SU-DHL-6 (cell line): ENCODE data around the gene MEGF10.

Source experiments
- H2AFZ ChIP-seq: fragments of 200-600 bp; sonication (generic); 2 replicates; pipeline ENCODE4 v1.6.1; 2014; ENCODE audit warnings: low read depth, mild to moderate bottlenecking, moderate library complexity, mixed read lengths, antibody characterized with exemption, low read length; ENCODE audit not compliant: severe bottlenecking
- H3F3A ChIP-seq: fragments of 200-600 bp; shearing (Covaris generic); 2 replicates; pipeline ENCODE4 v1.6.0; 2016; ENCODE audit warnings: antibody characterized with exemption, mild to moderate bottlenecking; ENCODE audit not compliant: insufficient read depth
- H3K27ac ChIP-seq: fragments of 200-600 bp; sonication (generic); 2 replicates; pipeline ENCODE4 v1.5.1; 2016; ENCODE audit warnings: low read depth, mild to moderate bottlenecking, low read length, moderate library complexity, mixed read lengths
- H3K27me3 ChIP-seq: fragments of 200-600 bp; sonication (generic), shearing (Covaris generic); 2 replicates; pipeline ENCODE4 v1.6.0; 2014; ENCODE audit warnings: mild to moderate bottlenecking, low read length
- H3K36me3 ChIP-seq: fragments of 200-600 bp; sonication (generic); 2 replicates; pipeline ENCODE4 v1.6.1; 2014; ENCODE audit warnings: mild to moderate bottlenecking, low read length, mixed read lengths
- H3K4me2 ChIP-seq: fragments of 300-600, 200-600 bp; shearing (Covaris generic), sonication (generic); 2 replicates; pipeline ENCODE4 v1.6.0; 2014; ENCODE audit warnings: low read length, low read depth, mild to moderate bottlenecking; ENCODE audit not compliant: poor library complexity, severe bottlenecking
- H3K4me3 ChIP-seq: fragments of 200-600 bp; sonication (generic); 2 replicates; pipeline ENCODE4 v1.5.1; 2014; ENCODE audit warnings: antibody characterized with exemption, low read length, mild to moderate bottlenecking, mixed read lengths; ENCODE audit not compliant: insufficient read depth, poor library complexity, severe bottlenecking
- H3K79me2 ChIP-seq: fragments of 200-600 bp; sonication (generic); 2 replicates; pipeline ENCODE4 v1.6.1; 2014; ENCODE audit warnings: mild to moderate bottlenecking, low read length, moderate library complexity; ENCODE audit not compliant: insufficient read depth
- H3K9ac ChIP-seq: fragments of 200-600 bp; sonication (generic); 2 replicates; pipeline ENCODE4 v1.7.0; 2014; ENCODE audit warnings: mild to moderate bottlenecking, low read length
- H3K9me2 ChIP-seq: fragments of 200-600 bp; sonication (generic); replicated peaks from 2 replicates; pipeline ENCODE4 v1.6.1; 2014; ENCODE audit warnings: low read length; ENCODE audit not compliant: insufficient read depth
- H3K9me3 ChIP-seq: fragments of 200-600 bp; sonication (generic); 2 replicates; pipeline ENCODE4 v1.6.1; 2014; ENCODE audit warnings: low read length, mixed read lengths; ENCODE audit not compliant: insufficient read depth
- H4K20me1 ChIP-seq: fragments of 200-600 bp; sonication (generic); 2 replicates; pipeline ENCODE4 v1.6.1; 2014; ENCODE audit warnings: low read depth, mild to moderate bottlenecking, antibody characterized with exemption, low read length, moderate library complexity, mixed read lengths
- EZH2phosphoT487 ChIP-seq: fragments of 200-600 bp; sonication (generic), shearing (Covaris generic); conservative IDR thresholded peaks from 2 replicates; pipeline ENCODE4 v1.6.1; 2018; ENCODE audit warnings: mild to moderate bottlenecking, antibody characterized with exemption, low read length, moderate library complexity, mixed read lengths
- TF ChIP-seq, protein P1 (sequence below): fragments of 200-600 bp; sonication (generic); IDR thresholded peaks from one replicate; pipeline ENCODE4 v1.5.1; 2017; ENCODE audit warnings: antibody characterized with exemption, mild to moderate bottlenecking, low read length, moderate library complexity; ENCODE audit not compliant: insufficient read depth, poor library complexity, severe bottlenecking

MEGF10 gene

DNA sequence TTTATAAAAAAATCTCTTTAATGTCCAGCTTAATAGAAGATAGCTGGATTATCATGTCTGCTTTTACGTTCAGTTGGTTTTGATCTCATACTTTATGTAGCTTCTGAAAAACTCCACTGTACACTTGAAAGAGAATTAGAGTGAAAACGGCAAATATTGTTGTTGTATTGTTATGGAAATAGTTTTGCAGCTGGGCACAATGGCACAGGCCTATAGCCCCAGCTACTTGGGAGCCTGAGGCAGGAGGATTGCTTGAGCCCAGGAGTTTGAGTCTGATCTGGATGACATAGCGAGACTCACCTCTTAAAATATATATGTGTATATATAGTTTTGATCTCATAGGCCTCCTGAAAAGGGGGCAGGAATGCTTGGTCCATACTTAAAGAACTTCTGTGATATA is 159.4 kb downstream of the MEGF10 start:
- no peak for TF ChIP-seq EZH2phosphoT487
- TF ChIP-seq, protein P1, sequence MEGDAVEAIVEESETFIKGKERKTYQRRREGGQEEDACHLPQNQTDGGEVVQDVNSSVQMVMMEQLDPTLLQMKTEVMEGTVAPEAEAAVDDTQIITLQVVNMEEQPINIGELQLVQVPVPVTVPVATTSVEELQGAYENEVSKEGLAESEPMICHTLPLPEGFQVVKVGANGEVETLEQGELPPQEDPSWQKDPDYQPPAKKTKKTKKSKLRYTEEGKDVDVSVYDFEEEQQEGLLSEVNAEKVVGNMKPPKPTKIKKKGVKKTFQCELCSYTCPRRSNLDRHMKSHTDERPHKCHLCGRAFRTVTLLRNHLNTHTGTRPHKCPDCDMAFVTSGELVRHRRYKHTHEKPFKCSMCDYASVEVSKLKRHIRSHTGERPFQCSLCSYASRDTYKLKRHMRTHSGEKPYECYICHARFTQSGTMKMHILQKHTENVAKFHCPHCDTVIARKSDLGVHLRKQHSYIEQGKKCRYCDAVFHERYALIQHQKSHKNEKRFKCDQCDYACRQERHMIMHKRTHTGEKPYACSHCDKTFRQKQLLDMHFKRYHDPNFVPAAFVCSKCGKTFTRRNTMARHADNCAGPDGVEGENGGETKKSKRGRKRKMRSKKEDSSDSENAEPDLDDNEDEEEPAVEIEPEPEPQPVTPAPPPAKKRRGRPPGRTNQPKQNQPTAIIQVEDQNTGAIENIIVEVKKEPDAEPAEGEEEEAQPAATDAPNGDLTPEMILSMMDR, result no peak
- Histone ChIP-seq H3K4me2 (no peak overlapping the region), H3K36me3 (no peaks in the 10 kb centered on the region)

DNA sequence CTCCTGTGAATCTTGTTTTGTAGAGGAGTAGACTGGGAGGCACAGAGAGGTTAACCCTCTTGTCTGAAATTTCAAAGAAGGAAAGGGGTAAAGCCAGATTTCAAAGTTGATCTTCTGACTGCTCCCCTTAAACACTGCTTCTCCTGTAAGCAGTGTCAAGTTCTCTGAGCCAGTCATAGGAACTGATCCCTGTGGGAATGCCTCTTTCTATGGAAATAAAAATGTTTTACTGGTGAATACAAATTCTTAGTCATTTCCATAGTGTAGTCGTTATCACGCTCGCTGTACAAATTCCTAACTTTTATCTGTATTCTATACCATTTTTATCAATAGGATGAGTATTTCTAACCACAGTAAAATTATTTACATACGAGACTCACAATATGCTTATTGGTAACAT is 160.5 kb downstream of the MEGF10 start:
- no peaks in the 10 kb centered on the region for H3K9me2 ChIP-seq

More for the DNA sequence above, 159.4 kb downstream of the MEGF10 start:
- H3K9ac ChIP-seq, result no peak overlapping the region
- no peaks in the 10 kb centered on the region for H3K9me3 ChIP-seq
- H3F3A ChIP-seq, result no peaks in the 10 kb centered on the region
- no peaks in the 10 kb centered on the region for H3K9me2 ChIP-seq
- H2AFZ ChIP-seq, result no peak overlapping the region
- H4K20me1 ChIP-seq, result no peaks in the 10 kb centered on the region
- H3K27me3 ChIP-seq, result no peaks in the 10 kb centered on the region
- no peak overlapping the region for H3K4me3 ChIP-seq
- H3K27ac ChIP-seq, result no peak overlapping the region
- H3K79me2 ChIP-seq, result no peaks in the 10 kb centered on the region

DNA sequence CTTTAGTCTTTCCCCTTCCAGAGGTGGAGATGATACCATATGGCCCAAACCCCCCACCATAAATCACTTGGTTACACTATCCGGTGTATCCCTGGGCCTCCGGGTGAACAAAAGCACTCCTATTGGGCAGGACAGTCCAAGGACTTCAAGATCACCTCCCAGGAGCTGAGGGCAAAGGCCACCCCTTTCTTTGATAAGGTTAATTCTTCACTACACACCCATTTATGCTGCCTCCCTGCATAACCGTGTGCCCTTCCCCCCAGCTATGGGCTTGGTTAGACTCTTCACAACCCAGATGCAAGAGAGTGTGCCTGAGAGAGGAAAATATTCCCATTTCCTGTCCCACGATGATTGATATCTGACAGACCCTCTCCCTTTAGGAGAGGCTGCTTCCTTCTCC is 162.0 kb downstream of the MEGF10 start:
- H4K20me1 ChIP-seq, result no peaks in the 10 kb centered on the region
- H3K36me3 ChIP-seq, result no peaks in the 10 kb centered on the region
- H3K79me2 ChIP-seq, result no peaks in the 10 kb centered on the region
- H3F3A ChIP-seq, result no peaks in the 10 kb centered on the region
- H3K4me3 ChIP-seq, result no peak overlapping the region
- no peaks in the 10 kb centered on the region for H3K9me2 ChIP-seq
- H3K9me3 ChIP-seq, result no peaks in the 10 kb centered on the region
- no peak overlapping the region for H2AFZ ChIP-seq
- H3K9ac ChIP-seq, result no peak overlapping the region
- H3K4me2 ChIP-seq, result no peak overlapping the region
- TF ChIP-seq EZH2phosphoT487, result no peak
- TF ChIP-seq, protein P1, result no peak
- H3K27ac ChIP-seq, result no peak overlapping the region
- no peaks in the 10 kb centered on the region for H3K27me3 ChIP-seq

More for the DNA sequence above, 160.5 kb downstream of the MEGF10 start:
- H3K4me2 ChIP-seq, result no peak overlapping the region
- H3F3A ChIP-seq, result no peaks in the 10 kb centered on the region
- H3K4me3 ChIP-seq, result no peak overlapping the region
- no peak overlapping the region for H2AFZ ChIP-seq
- no peaks in the 10 kb centered on the region for H4K20me1 ChIP-seq
- no peaks in the 10 kb centered on the region for H3K36me3 ChIP-seq
- H3K9me3 ChIP-seq, result no peaks in the 10 kb centered on the region
- no peak overlapping the region for H3K27ac ChIP-seq
- no peak for TF ChIP-seq EZH2phosphoT487
- TF ChIP-seq, protein P1, result no peak
- H3K9ac ChIP-seq, result no peak overlapping the region
- no peaks in the 10 kb centered on the region for H3K27me3 ChIP-seq
- no peaks in the 10 kb centered on the region for H3K79me2 ChIP-seq

DNA sequence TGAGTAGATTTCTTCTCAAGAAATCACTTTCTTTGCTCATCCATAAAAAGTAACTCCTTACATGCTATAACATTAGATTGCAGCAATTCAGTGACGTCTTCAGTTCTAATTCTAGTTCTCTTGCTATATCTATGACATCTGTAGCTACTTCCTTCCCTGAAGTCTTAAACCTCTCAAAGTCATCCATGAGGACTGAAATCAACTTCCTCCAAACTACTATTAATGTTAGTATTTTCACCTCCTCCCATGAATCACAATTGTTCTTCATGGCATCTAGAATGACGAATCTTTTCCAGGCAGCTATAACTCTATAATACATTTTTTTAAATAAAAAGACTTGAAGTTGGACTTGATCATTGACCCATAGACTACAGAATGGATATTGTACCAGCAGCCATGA is 180.6 kb downstream of the MEGF10 start:
- H3K9me2 ChIP-seq, result no peaks in the 10 kb centered on the region
- H2AFZ ChIP-seq, result no peak overlapping the region
- H3K79me2 ChIP-seq, result no peaks in the 10 kb centered on the region
- H3K27ac ChIP-seq, result no peak overlapping the region
- H3K36me3 ChIP-seq, result no peaks in the 10 kb centered on the region
- H3K4me3 ChIP-seq, result no peak overlapping the region
- no peaks in the 10 kb centered on the region for H3F3A ChIP-seq
- no peaks in the 10 kb centered on the region for H4K20me1 ChIP-seq
- no peaks in the 10 kb centered on the region for H3K27me3 ChIP-seq
- H3K9ac ChIP-seq, result no peak overlapping the region
- H3K9me3 ChIP-seq, result no peaks in the 10 kb centered on the region
- H3K4me2 ChIP-seq, result no peak overlapping the region
- TF ChIP-seq, protein P1, result no peak
- no peak for TF ChIP-seq EZH2phosphoT487
